ENCODE data around the gene REPIN1. TPM values are rescaled to one million over a fixed set of nuclear protein-coding genes. Genes with fewer than 3 reads are reported as not detected.

REPIN1 gene
- total and polyA plus RNA-seq, 2 donors (not counting 1 experiment from before 2014, with no cell fraction given): 165 to 190 TPM

- ATAC-seq (ENCODE audit: low read depth) (no peak), DNase-seq (no peak)
- POLR2A ChIA-PET: interaction anchor here (2.8 to 4.4 kb wide), 2 partner anchors 9 to 30 kb away, joined by 38 to 64 read pairs; partner anchors contain the start of gene REPIN1
- Histone ChIP-seq H3K79me2 (ENCODE audit: control insufficient read depth, insufficient read depth, low read length) (peaks cover 40% of the 10 kb centered on the region), H3K27ac (ENCODE audit: low read length in 2 of 2) (peak overlapping the region; percentile 30 to 53), H3K9ac (ENCODE audit: low read length) (no peak overlapping the region), H3K9me3 (ENCODE audit: control extremely low read depth in 1 of 3, control insufficient read depth in 2 of 3, insufficient read depth in 1 of 3, low read length in 2 of 3) (no peaks in the 10 kb centered on the region), H3K4me1 (ENCODE audit: control insufficient read depth in 2 of 2, insufficient read depth in 2 of 2, low read length in 2 of 2) (peaks cover 22 to 59% of the 10 kb centered on the region in 2 donors), H3K4me3 (ENCODE audit: control extremely low read depth in 1 of 5, extremely low read depth in 1 of 5, insufficient read depth in 1 of 5, low read depth in 2 of 5, low read length in 4 of 5) (no peak overlapping the region), H4K20me1 (ENCODE audit: control insufficient read depth, insufficient read depth, low read length, poor library complexity, severe bottlenecking) (peaks cover 15% of the 10 kb centered on the region), H2AFZ (ENCODE audit: insufficient read depth, low read depth, low read length, poor library complexity, severe bottlenecking) (no peak overlapping the region), H3K36me3 (replicated peaks in 1 of 2; ENCODE audit: control extremely low read depth in 1 of 2, control insufficient read depth in 1 of 2, extremely low read depth in 1 of 2, insufficient read depth in 2 of 2, low read length in 1 of 2) (peaks cover 0 to 21% of the 10 kb centered on the region in 2 experiments), H3K27me3 (replicated peaks in 1 of 4; ENCODE audit: control extremely low read depth in 1 of 4, control insufficient read depth in 3 of 4, insufficient read depth in 4 of 4, low read length in 3 of 4) (no peaks in the 10 kb centered on the region), H3K4me2 (replicated peaks; ENCODE audit: low read depth, low read length, poor library complexity, severe bottlenecking) (no peak overlapping the region)
- Mint-ChIP-seq H3K27me3 (no peaks in the 10 kb centered on the region), H3K27ac (peak overlapping the region; percentile 78), H3K9me3 (ENCODE audit: insufficient read depth) (no peaks in the 10 kb centered on the region), H3K4me3 (peak overlapping the region; percentile 49), H3K4me1 (peaks cover 73% of the 10 kb centered on the region)
- intact Hi-C loops (cut with micrococcal nuclease): loop anchor here (5.0 kb wide), 1 partner anchor 54 kb away; the partner anchor contains the start of genes ACTR3C and LRRC61
- no peak for TF ChIP-seq EZH2 (IDR thresholded peaks at IDR 0.05; ENCODE audit: borderline replicate concordance, insufficient read depth, low read depth, low read length, poor library complexity, severe bottlenecking)
- no peak for TF ChIP-seq CTCF (IDR thresholded peaks at IDR 0.05)
- WGBS (ENCODE audit: insufficient coverage): 94% methylated on average over 6 of the region's 6 CpGs
- CTCF ChIA-PET: interaction anchor here (1.4 to 2.4 kb wide), 4 partner anchors 29 to 56 kb away, joined by 3 to 35 read pairs (median 4); a partner anchor contains a TSS
These were observed 7.9 kb downstream of the REPIN1 start for GRCh38 chr7:150376560-150376959.

- intact Hi-C loops (cut with micrococcal nuclease): loop anchor here (5.0 kb wide), 1 partner anchor 55 kb away; the partner anchor contains the start of genes ACTR3C and LRRC61
- DNase-seq (peak; percentile 69), ATAC-seq (ENCODE audit: low read depth) (no peak)
- H3K9ac ChIP-seq (ENCODE audit: low read length): no peak overlapping the region
- 33% methylated on average over 1 of the region's 3 CpGs for WGBS (ENCODE audit: insufficient coverage)
- H3K4me2 ChIP-seq (replicated peaks; ENCODE audit: low read depth, low read length, poor library complexity, severe bottlenecking): peak overlapping the region; percentile 97
- peaks cover 45% of the 10 kb centered on the region for H3K79me2 ChIP-seq (ENCODE audit: control insufficient read depth, insufficient read depth, low read length)
- no peak overlapping the region for H3K4me3 ChIP-seq (ENCODE audit: control extremely low read depth in 1 of 5, extremely low read depth in 1 of 5, insufficient read depth in 1 of 5, low read depth in 2 of 5, low read length in 4 of 5)
- Mint-ChIP-seq H3K9me3 (ENCODE audit: insufficient read depth) (no peaks in the 10 kb centered on the region), H3K4me1 (peaks cover 74% of the 10 kb centered on the region), H3K27ac (peak overlapping the region; percentile 89), H3K27me3 (no peaks in the 10 kb centered on the region), H3K4me3 (peak overlapping the region; percentile 96)
- peak overlapping the region; percentile 84 to 85 for H3K27ac ChIP-seq (ENCODE audit: low read length in 2 of 2)
- H4K20me1 ChIP-seq (ENCODE audit: control insufficient read depth, insufficient read depth, low read length, poor library complexity, severe bottlenecking): peaks cover 12% of the 10 kb centered on the region
- H3K9me3 ChIP-seq (ENCODE audit: control extremely low read depth in 1 of 3, control insufficient read depth in 2 of 3, insufficient read depth in 1 of 3, low read length in 2 of 3): no peaks in the 10 kb centered on the region
- no peak overlapping the region for H2AFZ ChIP-seq (ENCODE audit: insufficient read depth, low read depth, low read length, poor library complexity, severe bottlenecking)
- peaks cover 22 to 64% of the 10 kb centered on the region in 2 donors for H3K4me1 ChIP-seq (ENCODE audit: control insufficient read depth in 2 of 2, insufficient read depth in 2 of 2, low read length in 2 of 2)
- no peaks in the 10 kb centered on the region for H3K27me3 ChIP-seq (replicated peaks in 1 of 4; ENCODE audit: control extremely low read depth in 1 of 4, control insufficient read depth in 3 of 4, insufficient read depth in 4 of 4, low read length in 3 of 4)
- TF ChIP-seq EZH2 (IDR thresholded peaks at IDR 0.05; ENCODE audit: borderline replicate concordance, insufficient read depth, low read depth, low read length, poor library complexity, severe bottlenecking) (no peak), CTCF (IDR thresholded peaks at IDR 0.05) (no peak)
- ChIA-PET CTCF (interaction anchor here (1.0 to 2.4 kb wide), 9 partner anchors 8 to 55 kb away, joined by 3 to 35 read pairs (median 5); partner anchors contain the start of gene REPIN1), POLR2A (interaction anchor here (0.7 to 4.4 kb wide), 3 partner anchors 9 to 50 kb away, joined by 6 to 64 read pairs (median 38); partner anchors contain the start of gene REPIN1)
- peaks cover 0 to 21% of the 10 kb centered on the region in 2 experiments for H3K36me3 ChIP-seq (replicated peaks in 1 of 2; ENCODE audit: control extremely low read depth in 1 of 2, control insufficient read depth in 1 of 2, extremely low read depth in 1 of 2, insufficient read depth in 2 of 2, low read length in 1 of 2)
These were observed 8.6 kb downstream of the REPIN1 start for GRCh38 chr7:150377196-150377595.
